Vagina (tissue), 2 donors: ENCODE measurements around the gene SEC22C. TPM values are rescaled to one million over a fixed set of nuclear protein-coding genes. Genes with fewer than 3 reads are reported as not detected.

Experiments
- DNase-seq, 2 donors: peaks; one replicate each; pipeline ENCODE4 v3.0.0-alpha.2; 2017; ENCODE audit errors: extremely low spot score in 2 of 2
- H3K27ac ChIP-seq: fragments of 200-600 bp; sonication (generic); one replicate; pipeline ENCODE4 v1.5.1; 2019
- H3K27me3 ChIP-seq: fragments of 200-600 bp; sonication (generic); one replicate; pipeline ENCODE4 v1.5.1; 2019
- H3K36me3 ChIP-seq, 2 donors: fragments of 200-600 bp; sonication (generic); one replicate each; pipeline ENCODE4 v1.5.1; 2017 to 2019
- H3K4me1 ChIP-seq: fragments of 200-600 bp; sonication (generic); one replicate; pipeline ENCODE4 v1.5.1; 2019
- H3K4me3 ChIP-seq, 2 donors: fragments of 200-600 bp; sonication (generic); 1 replicate in 1 of 2; 2 replicates in 1 of 2; pipeline ENCODE4 v1.5.1; 2016 to 2019
- H3K9me3 ChIP-seq: fragments of 200-600 bp; sonication (generic); one replicate; pipeline ENCODE4 v1.5.1; 2019
- CTCF ChIP-seq, 3 experiments: fragments of 450-650 bp in 2 of 3; fragments of 200-600 bp in 1 of 3; sonication (generic) in 1 of 3; IDR thresholded peaks; one replicate each; pipeline ENCODE4 v1.5.1; 2017 to 2019; ENCODE audit warnings: antibody characterized with exemption in 3 of 3, mild to moderate bottlenecking in 2 of 3, moderate library complexity in 2 of 3
- POLR2A ChIP-seq, 2 donors: fragments of 450-650 bp; IDR thresholded peaks; one replicate each; pipeline ENCODE4 v1.6.1; 2017; ENCODE audit warnings: antibody characterized with exemption in 2 of 2, mild to moderate bottlenecking in 2 of 2, moderate library complexity in 2 of 2
- POLR2AphosphoS5 ChIP-seq, 2 donors: sonication (generic); formaldehyde crosslinking; IDR thresholded peaks; one replicate each; pipeline ENCODE4 v1.9.0; 2017; ENCODE audit warnings: antibody characterized with exemption in 2 of 2, mild to moderate bottlenecking in 2 of 2, low read depth in 1 of 2; ENCODE audit not compliant: insufficient read depth in 1 of 2
- intact Hi-C: fragments of 100-400 bp; cut with DNase I; formaldehyde crosslinking; loops from one replicate; pipeline ENCODE4 v1.15.1; 2023
- total RNA-seq: library from RNA; depleted of rRNA; stranded (reverse); fragments of >200 nt; gene quantifications from one replicate; pipeline ENCODE4 v1.2.3, GENCODE V29; 2016

Gene SEC22C
- total RNA-seq, 1 donor from 2014 or later, result 27.5 TPM

- Histone ChIP-seq H3K36me3 (no peaks in the 10 kb centered on the region), H3K4me3 (no peak overlapping the region), H3K9me3 (no peaks in the 10 kb centered on the region), H3K4me1 (peaks cover 4% of the 10 kb centered on the region), H3K27me3 (no peaks in the 10 kb centered on the region), H3K27ac (no peak overlapping the region)
- TF ChIP-seq POLR2A (IDR thresholded peaks at IDR 0.05), result no peak
- TF ChIP-seq CTCF (IDR thresholded peaks at IDR 0.05), result no peak
- no peak for TF ChIP-seq POLR2AphosphoS5 (IDR thresholded peaks at IDR 0.05; ENCODE audit: insufficient read depth in 1 of 2, low read depth in 1 of 2)
- intact Hi-C loops, result no loop called here
- no peak for DNase-seq
Measured at GRCh38 chr3:42507761-42508335, 73.9 kb downstream of the SEC22C start.

- Histone ChIP-seq H3K4me1 (peaks cover 8% of the 10 kb centered on the region), H3K4me3 (no peak overlapping the region), H3K36me3 (no peaks in the 10 kb centered on the region), H3K27me3 (no peaks in the 10 kb centered on the region), H3K27ac (no peak overlapping the region), H3K9me3 (no peaks in the 10 kb centered on the region)
- intact Hi-C loops, result no loop called here
- TF ChIP-seq POLR2A (IDR thresholded peaks at IDR 0.05), result no peak
- TF ChIP-seq POLR2AphosphoS5 (IDR thresholded peaks at IDR 0.05; ENCODE audit: insufficient read depth in 1 of 2, low read depth in 1 of 2), result no peak
- TF ChIP-seq CTCF (IDR thresholded peaks at IDR 0.05), result no peak
- no peak for DNase-seq
Measured at GRCh38 chr3:42507252-42507651, 74.5 kb downstream of the SEC22C start.

- intact Hi-C loops, result no loop called here
- no peaks in the 10 kb centered on the region for H3K27me3 ChIP-seq
- TF ChIP-seq CTCF (IDR thresholded peaks at IDR 0.05) (no peak), POLR2A (IDR thresholded peaks at IDR 0.05) (no peak), POLR2AphosphoS5 (IDR thresholded peaks at IDR 0.05; ENCODE audit: insufficient read depth in 1 of 2, low read depth in 1 of 2) (no peak)
- H3K4me3 ChIP-seq, result no peak overlapping the region
- peaks cover 21% of the 10 kb centered on the region for H3K4me1 ChIP-seq
- no peaks in the 10 kb centered on the region for H3K9me3 ChIP-seq
- no peaks in the 10 kb centered on the region for H3K36me3 ChIP-seq
- no peak overlapping the region for H3K27ac ChIP-seq
- no peak for DNase-seq
Measured at GRCh38 chr3:42505849-42506410, 75.8 kb downstream of the SEC22C start.

GRCh38 chr3:42505128-42505848 lies 76.5 kb downstream of the SEC22C start:
- peak; percentile 72 to 88 for DNase-seq
- Histone ChIP-seq H3K36me3 (no peaks in the 10 kb centered on the region), H3K9me3 (no peaks in the 10 kb centered on the region), H3K27ac (no peak overlapping the region), H3K4me3 (no peak overlapping the region), H3K4me1 (peaks cover 21% of the 10 kb centered on the region), H3K27me3 (no peaks in the 10 kb centered on the region)
- TF ChIP-seq CTCF (IDR thresholded peaks at IDR 0.05), result no peak
- TF ChIP-seq POLR2AphosphoS5 (IDR thresholded peaks at IDR 0.05; ENCODE audit: insufficient read depth in 1 of 2, low read depth in 1 of 2), result no peak
- no peak for TF ChIP-seq POLR2A (IDR thresholded peaks at IDR 0.05)
- intact Hi-C loops, result no loop called here
